IPS-18a (cell line): ENCODE results near the gene CCDC7.
"Not testable (repeated sequence)": the region's sequence is repeated elsewhere in the genome, so short reads cannot be mapped to it uniquely, and the experiment has no call there.

Experiments used
- H3K27ac ChIP-seq: one replicate; pipeline ENCODE4 v1.5.1; 2013; ENCODE audit warnings: low read length
- H3K27me3 ChIP-seq: one replicate; pipeline ENCODE4 v1.6.1; 2013; ENCODE audit warnings: mild to moderate bottlenecking, low read length; ENCODE audit not compliant: control insufficient read depth, insufficient read depth
- H3K36me3 ChIP-seq: one replicate; pipeline ENCODE4 v1.6.1; 2013; ENCODE audit warnings: low read depth, low read length; ENCODE audit not compliant: control insufficient read depth
- H3K4me1 ChIP-seq: one replicate; pipeline ENCODE4 v1.6.1; 2013; ENCODE audit warnings: low read depth, low read length; ENCODE audit not compliant: control insufficient read depth
- H3K4me3 ChIP-seq: one replicate; pipeline ENCODE4 v1.5.1; 2013; ENCODE audit warnings: low read length
- H3K9ac ChIP-seq: one replicate; pipeline ENCODE4 v1.6.1; 2013; ENCODE audit warnings: mild to moderate bottlenecking, low read length, moderate library complexity
- H3K9me3 ChIP-seq: one replicate; pipeline ENCODE4 v1.6.1; 2013; ENCODE audit warnings: low read depth, low read length; ENCODE audit not compliant: control insufficient read depth

Gene CCDC7

DNA sequence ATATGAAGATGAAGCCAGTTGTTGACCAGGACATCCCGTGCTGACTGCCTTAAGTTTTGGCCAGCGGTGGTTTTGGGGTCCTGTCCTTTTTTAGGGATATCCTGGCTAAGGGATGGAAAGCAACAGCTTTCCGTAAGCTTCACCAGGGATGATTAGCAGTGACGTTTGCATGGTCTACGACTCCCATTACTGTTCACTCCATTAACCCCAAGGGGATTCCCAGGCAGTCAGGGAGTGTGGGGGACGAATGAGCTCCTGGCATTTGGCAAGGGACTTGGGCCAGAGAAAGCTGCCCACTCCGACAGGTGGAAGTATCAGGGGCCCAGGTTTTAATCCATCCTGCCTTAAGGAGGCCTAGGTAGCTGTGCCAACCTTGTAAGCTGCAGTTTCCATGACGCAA lies 445.3 kb downstream of the CCDC7 start:
- no peaks in the 10 kb centered on the region for H3K4me1 ChIP-seq
- no peak overlapping the region for H3K9ac ChIP-seq
- peaks cover 8% of the 10 kb centered on the region for H3K36me3 ChIP-seq
- H3K4me3 ChIP-seq, result no peak overlapping the region
- H3K9me3 ChIP-seq, result no peaks in the 10 kb centered on the region
- no peaks in the 10 kb centered on the region for H3K27me3 ChIP-seq
- H3K27ac ChIP-seq, result no peak overlapping the region

DNA sequence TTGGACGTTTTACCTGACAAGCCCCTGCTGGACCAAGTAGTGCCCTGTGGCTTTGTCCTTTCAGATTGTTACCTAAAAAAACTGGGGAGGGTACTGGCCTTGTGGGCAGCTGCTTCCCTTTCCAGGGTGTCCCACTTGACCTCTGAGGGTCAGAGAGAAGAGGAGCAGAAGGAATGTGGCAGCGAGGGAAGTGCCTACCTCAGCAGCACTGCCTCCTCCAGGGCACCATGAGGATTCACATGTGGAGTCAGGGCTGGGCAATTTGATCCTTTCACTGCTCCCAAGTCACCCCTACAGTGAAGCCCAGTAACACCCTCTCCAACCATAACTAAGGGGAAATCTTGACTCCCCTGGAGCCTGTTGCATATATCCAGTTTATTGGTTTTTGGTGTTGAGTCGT lies 447.5 kb downstream of the CCDC7 start:
- H3K27ac ChIP-seq, result no peak overlapping the region
- no peaks in the 10 kb centered on the region for H3K9me3 ChIP-seq
- peaks cover 16% of the 10 kb centered on the region for H3K36me3 ChIP-seq
- H3K4me3 ChIP-seq, result no peak overlapping the region
- no peaks in the 10 kb centered on the region for H3K27me3 ChIP-seq
- no peak overlapping the region for H3K9ac ChIP-seq
- H3K4me1 ChIP-seq, result no peaks in the 10 kb centered on the region

DNA sequence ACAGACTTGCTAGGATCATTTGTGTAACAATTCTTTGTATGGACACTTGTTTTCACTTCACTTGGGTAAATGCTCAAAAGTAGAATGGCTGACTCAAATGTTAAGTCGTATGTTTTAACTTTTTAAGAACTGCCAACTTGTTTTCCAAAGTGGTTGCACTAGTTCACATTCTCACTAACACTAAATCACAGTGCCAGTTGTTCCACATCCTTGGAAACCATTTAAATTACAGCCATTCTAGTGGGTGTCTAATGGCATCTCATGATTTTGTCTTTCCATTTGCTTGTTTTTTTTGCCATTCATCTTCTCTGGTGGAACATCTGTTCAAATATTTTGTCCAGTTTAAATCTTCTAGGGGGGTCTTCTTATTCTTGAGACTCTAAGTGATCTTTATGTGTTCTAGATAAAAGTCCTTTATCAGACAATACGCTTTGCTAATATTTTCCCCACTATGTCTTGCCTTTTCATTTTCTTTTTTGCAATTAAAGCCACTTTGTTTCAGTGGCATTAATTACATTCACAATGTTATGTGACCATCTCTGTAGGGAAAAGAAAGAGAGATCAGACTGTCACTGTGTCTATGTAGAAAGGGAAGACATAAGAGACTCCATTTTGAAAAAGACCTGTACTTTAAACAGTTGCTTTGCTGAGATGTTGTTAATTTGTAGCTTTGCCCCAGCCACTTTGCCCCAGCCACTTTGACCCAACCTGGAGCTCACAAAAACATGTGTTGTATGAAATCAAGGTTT lies 448.1 kb downstream of the CCDC7 start:
- H3K9ac ChIP-seq, result no peak overlapping the region
- no peaks in the 10 kb centered on the region for H3K9me3 ChIP-seq
- H3K4me3 ChIP-seq, result no peak overlapping the region
- H3K27ac ChIP-seq, result no peak overlapping the region
- H3K27me3 ChIP-seq, result no peaks in the 10 kb centered on the region
- H3K4me1 ChIP-seq, result no peaks in the 10 kb centered on the region
- peaks cover 20% of the 10 kb centered on the region for H3K36me3 ChIP-seq

DNA sequence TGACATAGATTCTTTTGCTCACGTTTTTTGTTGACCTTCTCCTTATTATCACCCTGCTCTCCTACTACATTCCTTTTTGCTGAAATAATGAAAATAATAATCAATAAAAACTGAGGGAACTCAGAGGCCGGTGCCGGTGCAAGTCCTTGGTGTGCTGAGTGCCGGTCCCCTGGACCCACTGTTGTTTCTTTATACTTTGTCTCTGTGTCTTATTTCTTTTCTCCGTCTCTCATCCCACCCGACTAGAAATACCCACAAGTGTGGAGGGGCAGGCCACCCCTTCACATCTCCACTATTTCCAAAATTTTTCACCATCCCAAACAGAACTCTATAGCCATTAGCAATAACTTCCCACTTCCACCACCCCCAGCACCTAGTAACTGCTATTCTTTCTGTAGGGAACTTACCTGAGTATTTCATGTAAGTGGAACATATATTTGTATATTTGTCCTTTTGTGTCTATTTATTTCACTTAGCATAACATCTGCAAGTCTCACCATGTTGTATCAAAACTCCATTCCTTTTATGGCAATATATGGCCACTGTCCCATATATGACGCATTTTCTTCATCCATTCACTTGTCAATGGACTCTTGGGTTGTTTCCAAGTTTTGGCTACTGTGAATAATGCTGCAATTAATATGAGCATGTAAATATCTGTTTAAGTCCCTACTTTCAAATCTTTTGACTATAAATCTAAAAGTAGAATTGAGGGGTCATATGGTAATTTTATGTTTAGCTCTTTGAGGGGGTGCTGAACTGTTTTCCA lies 449.4 kb downstream of the CCDC7 start:
- not testable (repeated sequence) for H3K9me3 ChIP-seq, H3K27ac ChIP-seq, H3K9ac ChIP-seq, H3K27me3 ChIP-seq, H3K4me3 ChIP-seq, H3K4me1 ChIP-seq
- peaks cover 27% of the 10 kb centered on the region for H3K36me3 ChIP-seq

DNA sequence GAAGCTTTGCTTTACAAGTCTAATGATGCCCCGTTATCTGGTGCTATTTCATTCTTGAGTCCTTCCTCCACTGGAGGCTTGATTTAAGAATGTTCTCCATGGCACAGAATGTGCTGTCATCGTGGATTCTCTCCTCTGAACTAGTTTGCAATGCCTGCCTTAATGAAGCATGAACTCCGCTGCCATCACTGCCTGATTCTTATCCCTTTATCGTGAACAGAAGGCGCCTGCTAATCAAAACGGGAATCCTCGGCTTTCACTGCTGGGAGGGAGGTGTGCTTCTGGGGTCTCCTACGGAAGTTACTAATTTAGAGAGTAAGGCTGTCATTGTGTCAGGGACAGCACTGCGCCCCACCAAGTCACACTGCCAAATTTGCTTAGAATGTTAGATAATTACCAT lies 455.9 kb downstream of the CCDC7 start:
- Histone ChIP-seq H3K36me3 (peaks cover 33% of the 10 kb centered on the region), H3K4me1 (no peaks in the 10 kb centered on the region), H3K9ac (no peak overlapping the region), H3K27me3 (no peaks in the 10 kb centered on the region), H3K4me3 (no peak overlapping the region), H3K9me3 (no peaks in the 10 kb centered on the region), H3K27ac (no peak overlapping the region)

DNA sequence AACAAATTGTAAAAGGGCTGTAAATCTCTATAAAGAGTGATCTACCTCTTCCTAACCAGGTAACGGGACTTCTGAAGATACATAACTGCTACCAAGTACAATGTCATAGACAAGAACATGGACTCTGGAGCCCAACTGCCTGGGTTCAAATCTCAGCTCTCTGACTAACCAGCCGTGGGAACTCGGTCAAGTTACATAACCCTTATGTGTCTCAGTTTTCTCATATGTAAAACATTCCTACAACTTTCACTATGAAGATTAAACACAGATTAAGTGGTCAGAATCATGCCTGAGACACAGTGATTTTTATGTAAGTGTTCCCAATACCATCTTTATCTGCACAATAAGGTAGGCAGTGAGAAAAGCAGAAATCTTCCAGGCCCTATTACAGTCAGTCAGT lies 459.5 kb downstream of the CCDC7 start:
- no peak overlapping the region for H3K27ac ChIP-seq
- H3K4me1 ChIP-seq, result no peaks in the 10 kb centered on the region
- H3K9ac ChIP-seq, result no peak overlapping the region
- H3K36me3 ChIP-seq, result peaks cover 52% of the 10 kb centered on the region
- H3K4me3 ChIP-seq, result no peak overlapping the region
- H3K9me3 ChIP-seq, result no peaks in the 10 kb centered on the region
- no peaks in the 10 kb centered on the region for H3K27me3 ChIP-seq

DNA sequence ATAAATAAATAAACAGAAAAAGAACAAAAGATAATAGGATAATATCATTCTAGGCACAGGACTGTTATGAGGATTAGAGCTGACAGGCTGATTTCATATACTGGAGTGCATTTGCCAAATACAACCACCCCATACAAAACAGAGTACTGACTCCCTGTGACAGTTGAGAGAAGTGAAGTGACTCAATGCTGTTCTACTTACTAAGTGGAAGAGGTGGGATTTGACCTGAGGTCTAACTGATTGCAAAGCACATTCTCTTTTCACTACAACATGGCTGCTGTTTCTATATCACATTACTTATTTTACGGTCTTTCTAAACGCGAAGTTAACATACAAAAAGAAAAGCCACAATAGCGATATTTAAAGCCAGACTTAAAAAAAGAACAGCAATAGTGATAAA lies 460.7 kb downstream of the CCDC7 start:
- Histone ChIP-seq H3K27ac (no peak overlapping the region), H3K9ac (no peak overlapping the region), H3K4me1 (no peaks in the 10 kb centered on the region), H3K4me3 (no peak overlapping the region), H3K36me3 (peaks cover 58% of the 10 kb centered on the region), H3K9me3 (no peaks in the 10 kb centered on the region), H3K27me3 (no peaks in the 10 kb centered on the region)

DNA sequence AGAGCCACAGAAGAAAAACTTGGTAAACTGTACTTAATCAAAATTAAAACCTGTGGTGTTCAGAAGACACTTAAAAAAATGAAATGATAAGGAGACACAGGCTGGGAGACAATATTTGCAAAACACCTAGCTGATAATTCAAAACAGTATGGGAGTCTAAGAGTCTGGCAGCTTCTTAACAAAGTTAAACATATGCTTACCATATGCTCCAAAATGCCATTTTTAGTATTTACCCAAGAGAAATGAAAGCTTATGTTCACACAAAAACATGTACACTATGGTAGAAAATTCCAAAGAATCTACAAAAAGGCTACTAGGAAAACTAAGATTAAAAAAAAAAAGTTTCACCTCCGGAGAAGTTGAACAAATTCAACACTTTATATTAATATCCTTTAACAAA lies 463.5 kb downstream of the CCDC7 start:
- H3K4me3 ChIP-seq, result no peak overlapping the region
- H3K27me3 ChIP-seq, result no peaks in the 10 kb centered on the region
- H3K9me3 ChIP-seq, result no peaks in the 10 kb centered on the region
- peaks cover 52% of the 10 kb centered on the region for H3K36me3 ChIP-seq
- H3K4me1 ChIP-seq, result no peaks in the 10 kb centered on the region
- H3K9ac ChIP-seq, result no peak overlapping the region
- H3K27ac ChIP-seq, result no peak overlapping the region

DNA sequence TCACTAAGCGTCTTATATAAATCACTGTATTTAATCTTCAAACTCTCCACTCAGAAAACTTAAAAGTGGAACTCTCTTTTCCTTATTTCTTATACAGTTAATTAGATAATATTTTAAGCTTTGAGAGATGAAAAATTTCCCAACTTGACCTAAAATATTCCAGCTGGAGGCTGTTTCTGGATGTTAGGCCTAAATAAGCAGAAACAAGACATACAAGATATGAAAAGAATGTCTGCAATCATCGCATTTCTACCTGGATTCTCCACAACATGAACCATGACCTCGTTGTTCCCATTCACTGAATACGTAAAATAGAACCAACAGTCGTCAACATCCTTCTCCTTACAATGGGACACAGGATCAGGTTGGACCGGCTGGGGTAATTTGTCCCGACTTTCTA lies 464.0 kb downstream of the CCDC7 start:
- H3K4me3 ChIP-seq, H3K27ac ChIP-seq, H3K4me1 ChIP-seq, H3K27me3 ChIP-seq, H3K9me3 ChIP-seq, H3K9ac ChIP-seq: not testable (repeated sequence)
- peaks cover 51% of the 10 kb centered on the region for H3K36me3 ChIP-seq

DNA sequence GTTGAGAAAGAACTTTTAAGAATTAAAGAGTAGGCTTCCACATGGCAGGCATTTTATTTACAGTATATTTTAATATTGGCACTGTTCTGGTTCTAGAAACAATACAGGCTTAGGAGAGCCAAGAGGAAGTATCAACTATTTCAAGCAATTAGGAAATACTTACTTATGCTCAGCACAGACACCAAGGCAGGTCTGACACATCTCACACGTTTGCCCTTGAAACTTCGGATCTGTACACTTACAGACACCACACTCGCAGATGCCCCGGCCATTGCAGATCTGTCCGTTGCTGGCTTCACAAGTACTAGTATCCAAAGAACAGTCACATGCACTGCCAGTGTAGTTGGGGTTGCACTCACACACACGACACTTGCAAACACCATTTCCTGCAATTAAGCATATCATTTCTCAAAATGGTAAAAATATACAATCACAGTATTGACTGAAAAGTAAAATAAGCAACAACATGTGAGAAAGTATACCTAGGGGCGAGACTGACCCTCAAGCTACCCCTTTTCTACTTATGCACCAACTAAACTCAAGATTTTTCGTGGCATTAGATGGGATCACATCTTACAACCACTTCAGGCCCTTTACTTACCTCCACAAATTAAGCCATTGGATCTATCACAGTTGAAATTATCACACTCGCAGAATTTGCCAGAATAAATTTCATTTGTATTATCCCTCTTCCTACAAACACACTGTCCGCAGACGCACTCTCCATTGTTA lies 465.5 kb downstream of the CCDC7 start:
- no peaks in the 10 kb centered on the region for H3K27me3 ChIP-seq
- H3K27ac ChIP-seq, result no peak overlapping the region
- peaks cover 46% of the 10 kb centered on the region for H3K36me3 ChIP-seq
- no peak overlapping the region for H3K9ac ChIP-seq
- no peak overlapping the region for H3K4me3 ChIP-seq
- H3K4me1 ChIP-seq, result no peaks in the 10 kb centered on the region
- H3K9me3 ChIP-seq, result no peaks in the 10 kb centered on the region

DNA sequence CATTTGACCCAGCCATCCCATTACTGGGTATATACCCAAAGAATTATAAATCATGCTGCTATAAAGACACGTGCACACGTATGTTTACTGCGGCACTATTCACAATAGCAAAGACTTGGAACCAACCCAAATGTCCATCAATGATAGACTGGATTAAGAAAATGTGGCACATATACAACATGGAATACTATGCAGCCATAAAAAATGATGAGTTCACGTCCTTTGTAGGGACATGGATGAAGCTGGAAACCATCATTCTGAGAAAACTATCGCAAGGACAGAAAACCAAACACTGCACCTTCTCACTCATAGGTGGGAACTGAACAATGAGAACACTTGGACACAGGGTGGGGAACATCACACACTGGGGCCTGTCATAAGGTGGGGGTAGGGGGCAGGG lies 471.9 kb downstream of the CCDC7 start:
- not testable (repeated sequence) for H3K9ac ChIP-seq, H3K4me3 ChIP-seq, H3K4me1 ChIP-seq, H3K9me3 ChIP-seq, H3K27me3 ChIP-seq, H3K27ac ChIP-seq
- H3K36me3 ChIP-seq, result peaks cover 43% of the 10 kb centered on the region
